ENCODE data around the gene FAM171A1.
A peak's percentile ranks its signal among the peaks of the same experiment; 100 is the strongest.

FAM171A1 gene

GRCh38 chr10:15242261-15242840, 128.7 kb downstream of the FAM171A1 start:
- no peak for DNase-seq (ENCODE audit: low read depth)

DNA sequence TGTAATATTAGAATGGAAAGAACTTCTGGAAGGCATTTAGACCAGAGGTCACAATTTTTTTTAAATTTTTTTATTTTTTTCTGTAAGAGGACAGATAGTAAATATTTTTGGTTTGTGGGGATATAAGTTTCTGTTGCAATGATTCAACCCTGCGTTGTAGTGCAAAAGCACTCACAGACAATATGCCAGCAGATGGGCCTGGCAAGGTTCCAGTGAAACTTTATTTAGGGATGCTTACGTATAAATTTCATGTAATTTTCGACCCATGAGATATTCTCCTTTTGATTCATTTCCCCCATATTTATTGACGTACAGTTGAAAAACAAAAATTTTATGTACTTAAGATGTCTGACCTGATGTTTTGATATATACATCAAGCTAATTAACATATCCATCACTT, 129.8 kb downstream of the FAM171A1 start:
- DNase-seq (ENCODE audit: low read depth) = no peak

GRCh38 chr10:15238555-15239335, 132.3 kb downstream of the FAM171A1 start:
- no peak for DNase-seq (ENCODE audit: low read depth)

- DNase-seq (ENCODE audit: low read depth) = no peak
Measured at GRCh38 chr10:15237351-15237750, 133.7 kb downstream of the FAM171A1 start.

DNA sequence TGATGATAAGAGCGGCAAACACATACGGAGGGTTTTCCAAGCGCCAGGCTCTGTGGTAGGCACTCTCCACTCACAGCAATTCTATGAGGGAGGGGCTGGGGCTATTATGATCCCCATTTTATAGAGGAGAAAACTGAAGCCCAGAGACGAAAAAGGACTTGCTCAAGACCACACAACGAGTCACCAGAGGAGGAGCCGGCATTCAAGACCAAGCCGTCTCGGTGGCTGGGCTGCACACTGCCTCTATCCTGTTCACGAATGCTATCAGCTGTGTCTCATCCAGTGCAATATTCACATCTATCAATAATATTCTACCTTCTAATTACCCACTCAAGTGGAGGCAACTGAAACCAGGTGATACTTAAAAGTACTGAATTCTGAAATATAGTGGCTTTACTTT, 134.7 kb downstream of the FAM171A1 start:
- DNase-seq (ENCODE audit: low read depth) = no peak

DNA sequence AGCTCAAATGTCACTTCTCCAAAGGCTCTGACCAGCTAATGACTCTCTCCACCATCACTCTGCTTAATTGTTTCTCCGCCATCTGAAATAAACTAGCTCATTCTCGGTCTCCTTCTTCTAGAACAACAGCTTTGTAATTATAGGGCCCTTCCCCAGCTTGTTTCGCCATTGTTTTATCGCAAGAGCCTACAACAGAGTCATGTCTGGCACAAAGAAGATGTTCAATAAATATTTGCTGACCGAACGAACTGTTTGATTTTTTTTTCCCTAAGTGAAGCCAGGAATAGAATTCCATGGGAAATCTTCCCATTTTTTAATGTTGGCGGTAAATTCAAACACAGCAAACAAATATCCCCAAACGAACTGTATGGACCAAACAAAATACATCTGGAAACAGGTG, 138.8 kb downstream of the FAM171A1 start:
- no peak for DNase-seq (ENCODE audit: low read depth)

DNA sequence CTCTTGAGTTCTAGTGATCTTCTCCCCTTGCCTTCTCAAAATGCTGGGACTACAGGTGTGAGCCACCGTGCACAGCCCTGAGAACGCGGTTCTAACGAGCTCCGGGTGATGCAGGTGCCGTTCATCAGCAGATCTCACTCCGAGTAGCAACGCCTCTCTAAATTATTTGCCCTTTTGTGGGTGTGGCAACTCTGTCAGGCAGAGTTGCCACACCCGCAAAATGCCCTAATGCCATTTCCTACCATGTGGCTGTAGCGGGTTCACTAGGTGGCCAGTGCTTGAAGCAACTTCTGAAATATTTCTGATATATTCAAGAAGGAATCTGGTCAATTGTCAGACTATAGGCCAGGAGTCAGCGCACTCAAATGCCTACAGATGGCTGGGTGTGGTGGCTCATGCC, 139.7 kb downstream of the FAM171A1 start:
- DNase-seq (ENCODE audit: low read depth) = no peak

- DNase-seq (ENCODE audit: low read depth) = no peak
Measured at GRCh38 chr10:15230257-15230656, 140.8 kb downstream of the FAM171A1 start.

DNA sequence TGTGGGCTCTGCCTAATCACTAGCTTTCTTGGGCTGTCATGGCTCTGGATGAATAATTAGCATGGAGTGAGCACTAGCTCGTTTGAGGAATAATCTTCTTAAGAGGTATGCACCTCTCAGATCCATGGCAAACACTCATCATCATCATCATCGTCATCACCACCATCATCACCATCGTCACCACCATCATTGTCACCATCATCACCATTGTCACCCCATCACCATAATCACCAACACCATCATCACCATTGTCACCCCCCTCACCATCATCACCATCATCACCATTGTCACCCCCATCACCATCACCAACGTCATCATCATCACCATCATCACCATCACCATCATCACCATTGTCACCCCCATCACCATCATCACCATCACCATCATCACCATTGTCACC, 141.8 kb downstream of the FAM171A1 start:
- DNase-seq (ENCODE audit: low read depth) = no peak

DNA sequence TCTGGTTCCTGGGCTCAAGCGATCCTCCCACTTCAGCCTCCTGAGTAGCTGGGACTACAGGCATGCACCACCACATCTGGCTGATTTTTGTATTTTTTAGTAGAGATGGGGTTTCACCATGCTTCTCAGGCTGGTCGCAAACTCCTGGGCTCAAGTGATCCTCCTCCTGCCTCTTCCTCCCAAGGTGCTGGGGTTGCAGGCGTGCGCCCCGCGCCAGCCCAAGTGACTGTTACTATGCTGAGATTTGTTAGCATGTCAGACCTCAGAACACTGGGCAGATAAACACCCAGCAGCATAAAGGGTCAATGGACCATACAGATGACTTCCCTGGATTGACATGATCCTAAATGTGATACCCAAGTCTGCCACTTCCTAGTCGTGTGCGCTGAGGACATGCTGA, 142.7 kb downstream of the FAM171A1 start:
- no peak for DNase-seq (ENCODE audit: low read depth)

GRCh38 chr10:15227611-15228372, 143.3 kb downstream of the FAM171A1 start:
- no peak for DNase-seq (ENCODE audit: low read depth)

DNA sequence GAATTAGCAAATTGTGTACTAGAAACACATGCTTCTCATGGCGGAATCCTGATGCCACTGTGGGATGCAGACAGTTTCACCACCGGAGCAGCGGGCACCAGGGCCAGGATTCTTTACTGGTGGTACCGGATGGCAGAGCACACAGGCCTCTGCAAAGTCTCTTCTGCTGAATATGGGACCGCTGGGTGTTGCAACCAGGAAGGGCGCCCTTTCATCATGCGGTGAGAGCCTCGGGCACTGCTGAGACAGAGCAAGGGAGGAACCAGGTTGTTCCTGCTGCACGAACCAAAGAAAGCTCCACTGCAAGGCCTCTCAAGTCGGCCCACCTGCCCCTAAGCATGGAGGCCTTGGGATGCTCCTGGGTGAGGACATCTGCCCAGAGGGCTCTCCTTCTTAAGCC, 145.6 kb downstream of the FAM171A1 start:
- DNase-seq (ENCODE audit: low read depth) = no peak

DNA sequence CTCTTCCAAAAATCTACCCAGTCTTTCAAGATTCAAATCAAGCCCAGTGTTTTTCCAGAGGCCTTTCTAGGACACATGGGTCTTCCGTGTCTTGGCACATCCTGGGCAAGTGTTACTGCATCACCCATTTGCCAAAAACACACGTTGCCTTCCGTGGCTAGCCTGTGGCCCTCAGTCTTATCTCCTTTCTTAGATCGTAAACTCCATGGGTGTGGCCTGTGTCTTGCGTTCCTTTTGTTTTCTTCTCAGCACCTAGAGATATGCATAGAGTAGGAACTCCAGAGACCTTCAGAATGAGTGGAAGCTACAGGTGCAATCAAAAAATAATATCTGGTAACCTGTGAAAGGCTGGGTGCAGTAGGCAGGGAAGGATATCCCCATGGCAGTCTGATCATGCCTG, 146.1 kb downstream of the FAM171A1 start:
- DNase-seq (ENCODE audit: low read depth) = no peak

GRCh38 chr10:15223174-15223573, 147.9 kb downstream of the FAM171A1 start:
- DNase-seq (ENCODE audit: low read depth) = no peak

GRCh38 chr10:15222511-15222910, 148.6 kb downstream of the FAM171A1 start:
- no peak for DNase-seq (ENCODE audit: low read depth)

GRCh38 chr10:15220445-15220844, 150.6 kb downstream of the FAM171A1 start:
- no peak for DNase-seq (ENCODE audit: low read depth)

- DNase-seq (ENCODE audit: low read depth) = no peak
Measured at GRCh38 chr10:15216700-15217099, 154.4 kb downstream of the FAM171A1 start.

GRCh38 chr10:15214237-15214636, 156.9 kb downstream of the FAM171A1 start:
- DNase-seq (ENCODE audit: low read depth) = no peak

- DNase-seq (ENCODE audit: low read depth) = no peak
Measured at GRCh38 chr10:15213461-15213861, 157.6 kb downstream of the FAM171A1 start.

GRCh38 chr10:15211464-15211979, 159.6 kb downstream of the FAM171A1 start:
- no peak for DNase-seq (ENCODE audit: low read depth)

- DNase-seq (ENCODE audit: low read depth) = no peak
Measured at GRCh38 chr10:15210521-15210920, 160.6 kb downstream of the FAM171A1 start.

DNA sequence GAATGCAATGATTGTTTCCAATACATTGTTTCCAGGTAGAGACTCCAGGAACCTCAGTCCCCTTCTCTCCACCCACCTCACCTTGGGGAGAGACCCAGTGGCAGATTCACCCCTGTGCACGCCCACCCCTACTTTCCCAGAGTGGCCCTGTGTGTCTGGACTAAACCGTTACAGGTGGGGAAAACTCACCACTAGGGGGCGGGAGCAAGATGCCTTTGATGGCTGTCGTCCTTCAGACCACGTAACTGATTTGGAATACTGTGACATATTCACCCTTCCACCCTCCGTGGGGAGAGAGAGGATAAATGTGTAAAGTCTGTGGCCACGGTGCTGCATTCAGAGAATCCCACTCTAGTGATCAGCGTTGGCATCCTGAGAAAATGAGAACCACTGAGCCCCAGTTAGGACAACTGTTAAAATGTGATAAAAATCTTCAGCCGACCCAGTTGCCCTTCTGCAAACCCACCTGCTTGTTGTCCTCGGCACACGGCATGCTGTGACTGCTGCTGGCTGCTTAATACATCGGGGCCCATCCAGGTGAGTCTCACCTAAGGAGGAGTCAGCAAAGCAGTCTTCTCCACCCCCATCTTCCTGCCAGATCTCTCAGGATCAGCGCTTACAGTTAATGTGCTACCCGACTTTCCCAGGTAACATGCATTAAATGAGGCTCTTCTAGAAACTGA, 161.1 kb downstream of the FAM171A1 start:
- DNase-seq (ENCODE audit: low read depth) = peak; percentile 72

All from stimulated activated CD4-positive, alpha-beta T cell treated with anti-CD3 and anti-CD28 coated beads, Interleukin-2, amount 100 ng/mL, for 4 hours (primary cell).